ENCODE data around the gene DDX54. TPM values are rescaled to one million over a fixed set of nuclear protein-coding genes. Genes with fewer than 3 reads are reported as not detected.

DDX54 gene
- total RNA-seq, 1 donor from 2014 or later, result 53.5 TPM

DNA sequence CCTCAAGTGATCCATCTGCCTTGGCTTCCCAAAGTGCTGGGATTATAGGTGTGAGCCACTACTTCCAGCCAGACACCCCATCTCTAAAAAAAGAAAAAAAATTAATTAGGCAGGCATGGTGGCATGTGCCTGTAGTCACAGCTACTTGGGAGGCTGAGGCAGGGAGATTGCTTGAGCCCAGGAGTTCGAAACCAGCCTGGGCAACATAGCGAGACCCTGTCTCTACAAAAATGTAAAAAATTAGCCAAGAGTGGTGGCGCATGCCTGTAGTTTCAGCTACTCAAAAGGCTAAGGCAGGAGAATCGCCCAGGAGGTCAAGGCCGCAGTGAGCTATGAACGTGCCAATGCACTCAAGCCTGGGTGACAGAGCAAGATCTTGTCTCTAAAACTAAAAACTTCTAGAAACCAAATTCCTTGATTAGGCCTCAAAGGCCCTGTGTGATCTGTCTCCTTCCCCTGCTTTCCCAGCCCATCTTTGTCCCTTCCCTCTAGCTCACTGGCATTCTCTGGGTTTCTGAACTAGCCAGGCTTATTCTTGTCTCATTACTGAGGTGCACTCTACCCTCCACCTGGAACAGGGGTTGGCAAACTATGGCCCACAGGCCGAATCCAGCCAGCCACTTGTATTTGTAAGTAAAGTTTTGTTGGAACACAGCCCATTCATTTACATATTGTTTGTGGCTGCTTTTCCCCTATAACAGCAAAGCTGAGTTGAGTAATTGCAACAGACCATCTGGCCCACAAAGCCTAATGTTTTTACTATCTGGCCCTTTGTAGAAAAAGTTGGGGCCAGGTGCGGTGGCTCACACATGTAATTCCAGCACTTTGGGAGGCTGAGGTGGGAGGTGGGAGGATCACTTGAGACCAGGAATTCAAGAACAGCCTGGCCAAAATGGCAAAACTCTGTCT, 18.8 kb upstream of the DDX54 start:
- no peaks in the 10 kb centered on the region for H3K79me2 ChIP-seq (ENCODE audit: insufficient read depth, low read length)
- H3K4me1 ChIP-seq (ENCODE audit: insufficient read depth, low read length), result peaks cover 3% of the 10 kb centered on the region
- H3K9me3 ChIP-seq (ENCODE audit: insufficient read depth, low read depth, low read length), result no peaks in the 10 kb centered on the region
- no peaks in the 10 kb centered on the region for H3K27me3 ChIP-seq (ENCODE audit: insufficient read depth, low read length)
- Mint-ChIP-seq H3K4me1 (ENCODE audit: low read depth, unreplicated experiment) (peaks cover 17% of the 10 kb centered on the region), H3K27ac (ENCODE audit: unreplicated experiment) (no peak overlapping the region), H3K27me3 (ENCODE audit: low read depth, unreplicated experiment) (peaks cover 2% of the 10 kb centered on the region), H3K9me3 (ENCODE audit: unreplicated experiment) (peaks cover 5% of the 10 kb centered on the region), H3K36me3 (ENCODE audit: low read depth, unreplicated experiment) (peaks cover 2% of the 10 kb centered on the region), H3K4me3 (ENCODE audit: unreplicated experiment) (no peak overlapping the region)
- TF ChIP-seq EZH2 (IDR thresholded peaks at IDR 0.05; ENCODE audit: insufficient read depth, low read length), result no peak
- TF ChIP-seq, protein P1, sequence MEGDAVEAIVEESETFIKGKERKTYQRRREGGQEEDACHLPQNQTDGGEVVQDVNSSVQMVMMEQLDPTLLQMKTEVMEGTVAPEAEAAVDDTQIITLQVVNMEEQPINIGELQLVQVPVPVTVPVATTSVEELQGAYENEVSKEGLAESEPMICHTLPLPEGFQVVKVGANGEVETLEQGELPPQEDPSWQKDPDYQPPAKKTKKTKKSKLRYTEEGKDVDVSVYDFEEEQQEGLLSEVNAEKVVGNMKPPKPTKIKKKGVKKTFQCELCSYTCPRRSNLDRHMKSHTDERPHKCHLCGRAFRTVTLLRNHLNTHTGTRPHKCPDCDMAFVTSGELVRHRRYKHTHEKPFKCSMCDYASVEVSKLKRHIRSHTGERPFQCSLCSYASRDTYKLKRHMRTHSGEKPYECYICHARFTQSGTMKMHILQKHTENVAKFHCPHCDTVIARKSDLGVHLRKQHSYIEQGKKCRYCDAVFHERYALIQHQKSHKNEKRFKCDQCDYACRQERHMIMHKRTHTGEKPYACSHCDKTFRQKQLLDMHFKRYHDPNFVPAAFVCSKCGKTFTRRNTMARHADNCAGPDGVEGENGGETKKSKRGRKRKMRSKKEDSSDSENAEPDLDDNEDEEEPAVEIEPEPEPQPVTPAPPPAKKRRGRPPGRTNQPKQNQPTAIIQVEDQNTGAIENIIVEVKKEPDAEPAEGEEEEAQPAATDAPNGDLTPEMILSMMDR (IDR thresholded peaks at IDR 0.05; ENCODE audit: insufficient read depth, low read depth, low read length), result no peak
- DNase-seq (ENCODE audit: low read depth) (no peak), FAIRE-seq (no peak)
- no peak overlapping the region for H2AFZ ChIP-seq (ENCODE audit: low read depth, low read length)
- no peak overlapping the region for H3K4me3 ChIP-seq (ENCODE audit: insufficient read depth, low read depth, low read length)
- no peak overlapping the region for H3K4me2 ChIP-seq (ENCODE audit: low read length)
- no peak overlapping the region for H3K27ac ChIP-seq (ENCODE audit: low read depth, low read length)
- no peaks in the 10 kb centered on the region for H3K36me3 ChIP-seq (ENCODE audit: insufficient read depth, low read length)
- H3K9ac ChIP-seq (ENCODE audit: low read length), result no peak overlapping the region
- H4K20me1 ChIP-seq (ENCODE audit: insufficient read depth, low read length), result no peaks in the 10 kb centered on the region

DNA sequence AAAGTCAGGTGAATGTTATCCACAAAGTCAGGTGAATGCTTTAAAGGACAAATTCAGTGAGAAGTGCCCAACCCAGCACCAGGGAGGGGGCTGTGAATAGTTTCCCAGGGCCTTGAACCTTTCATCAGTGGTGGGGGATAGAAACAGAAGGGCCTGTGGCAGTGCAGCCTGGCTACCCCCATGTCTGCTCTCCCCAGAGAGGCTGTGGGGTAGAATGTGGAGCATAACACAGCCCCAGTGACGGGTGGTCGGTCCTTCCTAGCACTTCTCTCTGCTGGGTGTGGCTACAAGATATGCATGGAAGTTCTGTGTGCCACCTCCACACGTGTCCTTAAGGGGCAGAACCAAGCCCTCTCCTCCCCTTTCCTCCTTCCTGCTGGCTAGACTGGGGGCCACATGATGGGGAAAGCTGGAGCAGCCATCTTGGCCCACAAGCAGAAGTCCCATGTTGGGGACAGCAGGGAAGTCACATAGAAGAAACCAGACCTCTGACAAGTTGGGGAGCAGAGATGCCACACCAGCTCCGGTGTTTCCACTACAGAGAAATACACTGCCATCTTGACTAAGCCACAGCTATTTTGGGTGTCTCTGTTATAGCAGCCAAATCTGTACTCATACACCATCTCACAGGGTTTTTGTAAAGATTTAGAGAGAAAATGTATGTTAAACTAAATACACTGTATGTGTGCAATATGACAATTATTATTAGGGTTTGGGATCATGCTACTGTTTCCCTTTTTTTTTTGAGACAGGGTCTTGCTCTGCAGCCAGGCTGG, 17.2 kb upstream of the DDX54 start:
- H3K27ac Mint-ChIP-seq (ENCODE audit: unreplicated experiment), result peak overlapping the region; percentile 58
- FAIRE-seq, result no peak
- no peaks in the 10 kb centered on the region for H3K79me2 ChIP-seq (ENCODE audit: insufficient read depth, low read length)

More for the DNA sequence above, 17.2 kb upstream of the DDX54 start:
- H3K9me3 ChIP-seq (ENCODE audit: insufficient read depth, low read depth, low read length), result no peaks in the 10 kb centered on the region
- peaks cover 10% of the 10 kb centered on the region for H3K4me1 Mint-ChIP-seq (ENCODE audit: low read depth, unreplicated experiment)
- H3K9me3 Mint-ChIP-seq (ENCODE audit: unreplicated experiment), result peaks cover 5% of the 10 kb centered on the region
- H3K27ac ChIP-seq (ENCODE audit: low read depth, low read length), result no peak overlapping the region
- no peak overlapping the region for H2AFZ ChIP-seq (ENCODE audit: low read depth, low read length)
- H3K9ac ChIP-seq (ENCODE audit: low read length), result no peak overlapping the region
- no peaks in the 10 kb centered on the region for H3K4me1 ChIP-seq (ENCODE audit: insufficient read depth, low read length)
- H3K27me3 Mint-ChIP-seq (ENCODE audit: low read depth, unreplicated experiment), result peaks cover 2% of the 10 kb centered on the region
- no peaks in the 10 kb centered on the region for H3K36me3 ChIP-seq (ENCODE audit: insufficient read depth, low read length)
- H4K20me1 ChIP-seq (ENCODE audit: insufficient read depth, low read length), result no peaks in the 10 kb centered on the region
- no peaks in the 10 kb centered on the region for H3K27me3 ChIP-seq (ENCODE audit: insufficient read depth, low read length)
- peaks cover 2% of the 10 kb centered on the region for H3K36me3 Mint-ChIP-seq (ENCODE audit: low read depth, unreplicated experiment)
- TF ChIP-seq, protein P1 (IDR thresholded peaks at IDR 0.05; ENCODE audit: insufficient read depth, low read depth, low read length), result no peak
- no peak for TF ChIP-seq EZH2 (IDR thresholded peaks at IDR 0.05; ENCODE audit: insufficient read depth, low read length)
- no peak overlapping the region for H3K4me2 ChIP-seq (ENCODE audit: low read length)
- H3K4me3 Mint-ChIP-seq (ENCODE audit: unreplicated experiment), result no peak overlapping the region
- DNase-seq (ENCODE audit: low read depth), result no peak
- H3K4me3 ChIP-seq (ENCODE audit: insufficient read depth, low read depth, low read length), result no peak overlapping the region

Measured in astrocyte (in vitro differentiated cells and primary cell).